Osteoblast (primary cell): Measurements from ENCODE around the gene LPAR3. TPM values are rescaled to one million over a fixed set of nuclear protein-coding genes. Genes with fewer than 3 reads are reported as not detected.

ENCODE experiments used
- DNase-seq: peaks from one replicate; pipeline ENCODE4 v3.0.0; 2011; ENCODE audit warnings: low spot score, mixed read lengths; ENCODE audit not compliant: insufficient read length; ENCODE audit errors: missing footprints
- H2AFZ ChIP-seq: 2 replicates; pipeline ENCODE4 v1.6.0; 2011; ENCODE audit warnings: mild to moderate bottlenecking, low read length
- H3K27ac ChIP-seq: 2 replicates; pipeline ENCODE4 v1.5.1; 2011; ENCODE audit warnings: mild to moderate bottlenecking, low read depth, low read length, moderate library complexity
- H3K27me3 ChIP-seq: 2 replicates; pipeline ENCODE4 v1.6.0; 2012; ENCODE audit warnings: mild to moderate bottlenecking, control low read depth, inconsistent platforms, low read length, moderate library complexity; ENCODE audit not compliant: insufficient read depth
- H3K36me3 ChIP-seq: 2 replicates; pipeline ENCODE4 v1.5.1; 2011; ENCODE audit warnings: mild to moderate bottlenecking, low read length, control low read depth, moderate library complexity; ENCODE audit not compliant: insufficient read depth
- H3K4me1 ChIP-seq: 2 replicates; pipeline ENCODE4 v1.5.1; 2011; ENCODE audit warnings: mild to moderate bottlenecking, low read length, control low read depth, moderate library complexity; ENCODE audit not compliant: insufficient read depth
- H3K4me2 ChIP-seq: 2 replicates; pipeline ENCODE4 v1.6.0; 2011; ENCODE audit warnings: mild to moderate bottlenecking, low read length; ENCODE audit not compliant: insufficient read depth
- H3K4me3 ChIP-seq: fragments of 200-600 bp; sonication (generic); 3 replicates; pipeline ENCODE4 v1.5.1; 2012; ENCODE audit warnings: mild to moderate bottlenecking, low read length, inconsistent platforms; ENCODE audit not compliant: insufficient read depth
- H3K79me2 ChIP-seq: 2 replicates; pipeline ENCODE4 v1.6.0; 2012; ENCODE audit warnings: mild to moderate bottlenecking, low read length, control low read depth, inconsistent platforms; ENCODE audit not compliant: insufficient read depth
- H3K9me3 ChIP-seq: 2 replicates; pipeline ENCODE4 v1.5.1; 2011; ENCODE audit warnings: low read depth, low read length, control low read depth
- H4K20me1 ChIP-seq: 2 replicates; pipeline ENCODE4 v1.6.0; 2012; ENCODE audit warnings: mild to moderate bottlenecking, low read length, control low read depth; ENCODE audit not compliant: insufficient read depth
- CTCF ChIP-seq: IDR thresholded peaks from 2 replicates; pipeline ENCODE4 v1.5.1; 2011; ENCODE audit warnings: mild to moderate bottlenecking, low read depth, low read length, moderate library complexity; ENCODE audit errors: extremely low read depth
- total RNA-seq: library from RNA; depleted of rRNA; stranded (reverse); fragments of >200 nt; gene quantifications from 2 replicates; pipeline ENCODE4 v1.2.3, GENCODE V29; 2012

The LPAR3 gene
- total RNA-seq, 1 donor: not detected

- no peaks in the 10 kb centered on the region for H3K79me2 ChIP-seq
- no peaks in the 10 kb centered on the region for H4K20me1 ChIP-seq
- no peak for DNase-seq
- peaks cover 4% of the 10 kb centered on the region for H3K27me3 ChIP-seq
- no peaks in the 10 kb centered on the region for H3K9me3 ChIP-seq
- TF ChIP-seq CTCF: no peak
- no peaks in the 10 kb centered on the region for H3K36me3 ChIP-seq
- H3K27ac ChIP-seq: no peak overlapping the region
- H3K4me1 ChIP-seq: peaks cover 9% of the 10 kb centered on the region
- no peak overlapping the region for H2AFZ ChIP-seq
- no peak overlapping the region for H3K4me3 ChIP-seq
- no peak overlapping the region for H3K4me2 ChIP-seq
Observed at GRCh38 chr1:84840346-84840745, 52.7 kb downstream of the LPAR3 start.

GRCh38 chr1:84839544-84839943 is 53.5 kb downstream of the LPAR3 start:
- no peak for DNase-seq
- no peaks in the 10 kb centered on the region for H3K79me2 ChIP-seq
- TF ChIP-seq CTCF: no peak
- H3K27me3 ChIP-seq: peaks cover 4% of the 10 kb centered on the region
- H2AFZ ChIP-seq: no peak overlapping the region
- no peak overlapping the region for H3K4me2 ChIP-seq
- no peaks in the 10 kb centered on the region for H3K9me3 ChIP-seq
- no peaks in the 10 kb centered on the region for H3K36me3 ChIP-seq
- peaks cover 15% of the 10 kb centered on the region for H3K4me1 ChIP-seq
- no peaks in the 10 kb centered on the region for H4K20me1 ChIP-seq
- H3K4me3 ChIP-seq: no peak overlapping the region
- H3K27ac ChIP-seq: no peak overlapping the region

- no peak overlapping the region for H3K27ac ChIP-seq
- TF ChIP-seq CTCF: no peak
- peaks cover 21% of the 10 kb centered on the region for H3K4me1 ChIP-seq
- no peak for DNase-seq
- no peaks in the 10 kb centered on the region for H3K9me3 ChIP-seq
- peaks cover 7% of the 10 kb centered on the region for H3K27me3 ChIP-seq
- H3K4me3 ChIP-seq: no peak overlapping the region
- H3K4me2 ChIP-seq: no peak overlapping the region
- no peaks in the 10 kb centered on the region for H4K20me1 ChIP-seq
- no peak overlapping the region for H2AFZ ChIP-seq
- no peaks in the 10 kb centered on the region for H3K79me2 ChIP-seq
- no peaks in the 10 kb centered on the region for H3K36me3 ChIP-seq
Observed at GRCh38 chr1:84836145-84836544, 56.9 kb downstream of the LPAR3 start.

GRCh38 chr1:84835169-84835568 is 57.8 kb downstream of the LPAR3 start:
- Histone ChIP-seq H3K27me3 (peaks cover 12% of the 10 kb centered on the region), H3K79me2 (no peaks in the 10 kb centered on the region), H3K4me3 (no peak overlapping the region), H3K36me3 (no peaks in the 10 kb centered on the region), H2AFZ (no peak overlapping the region), H4K20me1 (no peaks in the 10 kb centered on the region), H3K27ac (no peak overlapping the region), H3K4me1 (peaks cover 16% of the 10 kb centered on the region), H3K9me3 (no peaks in the 10 kb centered on the region), H3K4me2 (no peak overlapping the region)
- DNase-seq: no peak
- no peak for TF ChIP-seq CTCF
